ENCODE results near the gene AHCYL2. TPM values are rescaled to one million over a fixed set of nuclear protein-coding genes. Genes with fewer than 3 reads are reported as not detected.
"Not testable (repeated sequence)": the region's sequence is repeated elsewhere in the genome, so short reads cannot be mapped to it uniquely, and the experiment has no call there.

AHCYL2 gene
- polyA plus RNA-seq, 2 donors, result 3.8 to 5.5 TPM

DNA sequence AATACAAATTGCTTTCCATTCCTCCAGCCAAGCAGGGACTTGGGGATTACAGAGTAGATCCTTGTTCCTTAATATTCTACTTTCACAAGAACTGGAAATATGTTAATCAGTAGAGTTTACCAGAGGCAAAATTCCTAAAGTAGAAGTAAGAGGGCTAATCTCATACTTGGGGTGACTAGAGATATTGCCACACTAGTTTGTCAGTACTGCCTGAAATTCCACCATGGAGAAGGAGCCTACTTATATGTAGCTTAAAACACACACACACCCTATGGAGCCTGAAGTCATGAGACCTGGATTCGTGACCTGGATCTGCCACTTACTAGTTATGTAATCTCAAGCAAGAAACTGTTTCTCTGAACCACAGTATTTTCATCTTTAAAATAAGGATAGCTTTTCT lies 243.3 kb downstream of the AHCYL2 start:
- Histone ChIP-seq H3K4me1 (ENCODE audit: control insufficient read depth in 2 of 2, insufficient read depth in 2 of 2, low read length in 1 of 2) (no peaks in the 10 kb centered on the region), H3K9me3 (ENCODE audit: control insufficient read depth in 2 of 2, insufficient read depth in 1 of 2, low read depth in 1 of 2, low read length in 1 of 2) (no peaks in the 10 kb centered on the region), H3K27ac (ENCODE audit: low read depth in 2 of 2, low read length in 1 of 2) (no peak overlapping the region), H3K27me3 (ENCODE audit: control insufficient read depth in 1 of 2, insufficient read depth in 2 of 2, low read length in 2 of 2) (no peaks in the 10 kb centered on the region), H3K4me3 (ENCODE audit: low read depth in 1 of 2, low read length in 2 of 2) (no peak overlapping the region), H3K36me3 (ENCODE audit: control insufficient read depth in 2 of 2, insufficient read depth in 2 of 2, low read length in 1 of 2) (no peaks in the 10 kb centered on the region)
- WGBS, 2 donors, result 66 to 74% methylated on average over 1 of the region's 1 CpG

DNA sequence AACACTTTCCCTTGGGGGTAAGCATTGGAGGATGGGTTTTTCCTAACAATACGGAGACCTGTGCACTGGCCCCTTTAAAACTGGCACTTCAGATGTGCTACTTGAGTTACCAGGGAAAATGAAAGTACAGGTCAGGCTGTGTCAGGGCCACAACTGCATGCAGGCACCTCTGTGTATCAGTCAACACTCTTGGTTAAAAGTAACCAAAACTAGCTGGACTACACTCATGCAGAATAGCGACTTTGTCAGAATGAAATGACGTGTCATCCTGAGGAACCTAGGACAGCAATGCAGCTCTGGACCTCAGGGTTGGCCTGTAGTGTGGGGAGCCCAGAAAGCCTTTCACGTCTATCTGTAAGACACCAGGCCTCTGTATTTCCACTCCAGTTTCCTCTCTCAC lies 243.7 kb downstream of the AHCYL2 start:
- no peak overlapping the region for H3K27ac ChIP-seq (ENCODE audit: low read depth in 2 of 2, low read length in 1 of 2)
- WGBS, 2 donors, result 75 to 80% methylated on average over 4 of the region's 4 CpGs

DNA sequence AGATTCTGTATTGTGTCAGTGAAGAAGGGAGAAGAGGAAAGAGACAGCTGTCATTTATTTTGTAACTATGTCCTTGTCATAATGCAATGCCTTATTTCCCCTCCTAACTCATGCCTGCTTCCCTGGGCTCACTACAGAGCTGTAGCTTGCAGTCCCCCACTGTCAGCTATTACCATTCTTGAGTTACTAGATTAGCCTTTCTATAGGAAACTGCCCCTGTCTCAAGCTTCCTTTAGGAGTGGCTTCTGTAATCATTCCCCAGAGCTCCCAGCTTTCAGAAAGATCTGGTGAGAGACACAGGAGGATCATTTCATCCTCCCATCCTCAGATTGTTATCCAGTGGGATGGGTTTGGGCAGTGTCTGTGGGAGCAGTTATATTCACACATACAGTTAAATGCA lies 245.1 kb downstream of the AHCYL2 start:
- Histone ChIP-seq H3K36me3 (ENCODE audit: control insufficient read depth in 2 of 2, insufficient read depth in 2 of 2, low read length in 1 of 2) (no peaks in the 10 kb centered on the region), H3K27me3 (ENCODE audit: control insufficient read depth in 1 of 2, insufficient read depth in 2 of 2, low read length in 2 of 2) (no peaks in the 10 kb centered on the region), H3K4me3 (ENCODE audit: low read depth in 1 of 2, low read length in 2 of 2) (no peak overlapping the region), H3K27ac (ENCODE audit: low read depth in 2 of 2, low read length in 1 of 2) (no peak overlapping the region), H3K4me1 (ENCODE audit: control insufficient read depth in 2 of 2, insufficient read depth in 2 of 2, low read length in 1 of 2) (no peaks in the 10 kb centered on the region), H3K9me3 (ENCODE audit: control insufficient read depth in 2 of 2, insufficient read depth in 1 of 2, low read depth in 1 of 2, low read length in 1 of 2) (no peaks in the 10 kb centered on the region)

More for the DNA sequence above, 243.7 kb downstream of the AHCYL2 start:
- Histone ChIP-seq H3K9me3 (ENCODE audit: control insufficient read depth in 2 of 2, insufficient read depth in 1 of 2, low read depth in 1 of 2, low read length in 1 of 2) (no peaks in the 10 kb centered on the region), H3K27me3 (ENCODE audit: control insufficient read depth in 1 of 2, insufficient read depth in 2 of 2, low read length in 2 of 2) (no peaks in the 10 kb centered on the region), H3K4me1 (ENCODE audit: control insufficient read depth in 2 of 2, insufficient read depth in 2 of 2, low read length in 1 of 2) (no peaks in the 10 kb centered on the region), H3K36me3 (ENCODE audit: control insufficient read depth in 2 of 2, insufficient read depth in 2 of 2, low read length in 1 of 2) (no peaks in the 10 kb centered on the region), H3K4me3 (ENCODE audit: low read depth in 1 of 2, low read length in 2 of 2) (no peak overlapping the region)

DNA sequence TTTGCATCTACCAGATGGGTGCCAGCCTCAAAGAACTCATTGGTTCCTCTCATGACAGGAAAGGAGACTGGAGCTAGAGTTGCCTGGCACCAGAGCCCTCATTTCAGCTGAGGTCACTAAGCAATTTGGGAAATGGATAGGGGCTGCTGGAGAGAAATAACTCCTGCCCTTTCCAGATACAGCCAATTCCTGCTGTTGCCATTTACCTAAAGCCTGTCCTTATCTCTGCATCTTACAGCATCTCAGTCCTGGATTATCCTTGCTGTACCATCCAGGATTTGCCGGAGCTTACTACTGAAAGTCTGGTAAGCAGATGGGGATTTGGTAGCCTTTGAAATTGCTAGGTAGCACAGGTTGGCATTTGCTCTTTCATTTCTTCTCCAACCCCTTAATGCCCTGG lies 245.6 kb downstream of the AHCYL2 start:
- H3K27me3 ChIP-seq (ENCODE audit: control insufficient read depth in 1 of 2, insufficient read depth in 2 of 2, low read length in 2 of 2), result no peaks in the 10 kb centered on the region
- H3K4me3 ChIP-seq (ENCODE audit: low read depth in 1 of 2, low read length in 2 of 2), result no peak overlapping the region
- no peaks in the 10 kb centered on the region for H3K9me3 ChIP-seq (ENCODE audit: control insufficient read depth in 2 of 2, insufficient read depth in 1 of 2, low read depth in 1 of 2, low read length in 1 of 2)
- no peaks in the 10 kb centered on the region for H3K4me1 ChIP-seq (ENCODE audit: control insufficient read depth in 2 of 2, insufficient read depth in 2 of 2, low read length in 1 of 2)
- 93 to 94% methylated on average over 1 of the region's 1 CpG for WGBS, 2 donors
- no peaks in the 10 kb centered on the region for H3K36me3 ChIP-seq (ENCODE audit: control insufficient read depth in 2 of 2, insufficient read depth in 2 of 2, low read length in 1 of 2)
- H3K27ac ChIP-seq (ENCODE audit: low read depth in 2 of 2, low read length in 1 of 2), result no peak overlapping the region

DNA sequence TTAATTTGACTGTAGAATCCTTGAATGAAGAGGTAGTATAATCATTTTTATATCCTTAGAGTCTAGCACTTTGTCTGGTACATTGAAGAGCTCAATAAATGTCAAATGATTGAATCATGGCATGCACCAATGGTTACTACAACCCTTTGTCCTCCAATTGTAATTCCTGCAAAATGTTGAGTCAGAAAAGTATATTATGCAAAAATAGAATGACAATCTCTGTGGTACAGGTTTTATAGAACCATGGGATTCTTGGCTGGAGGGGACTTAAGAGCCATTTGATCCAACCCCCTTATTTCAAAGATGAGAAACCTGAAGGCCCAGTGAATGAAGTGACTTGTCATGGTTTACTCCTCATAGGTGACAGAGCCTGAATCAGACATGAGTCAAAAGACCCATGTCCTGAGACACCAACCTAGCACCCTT lies 246.6 kb downstream of the AHCYL2 start:
- Histone ChIP-seq H3K9me3 (ENCODE audit: control insufficient read depth in 2 of 2, insufficient read depth in 1 of 2, low read depth in 1 of 2, low read length in 1 of 2) (no peaks in the 10 kb centered on the region), H3K4me3 (ENCODE audit: low read depth in 1 of 2, low read length in 2 of 2) (no peak overlapping the region), H3K4me1 (ENCODE audit: control insufficient read depth in 2 of 2, insufficient read depth in 2 of 2, low read length in 1 of 2) (no peaks in the 10 kb centered on the region), H3K27me3 (ENCODE audit: control insufficient read depth in 1 of 2, insufficient read depth in 2 of 2, low read length in 2 of 2) (no peaks in the 10 kb centered on the region), H3K27ac (ENCODE audit: low read depth in 2 of 2, low read length in 1 of 2) (no peak overlapping the region), H3K36me3 (ENCODE audit: control insufficient read depth in 2 of 2, insufficient read depth in 2 of 2, low read length in 1 of 2) (no peaks in the 10 kb centered on the region)

DNA sequence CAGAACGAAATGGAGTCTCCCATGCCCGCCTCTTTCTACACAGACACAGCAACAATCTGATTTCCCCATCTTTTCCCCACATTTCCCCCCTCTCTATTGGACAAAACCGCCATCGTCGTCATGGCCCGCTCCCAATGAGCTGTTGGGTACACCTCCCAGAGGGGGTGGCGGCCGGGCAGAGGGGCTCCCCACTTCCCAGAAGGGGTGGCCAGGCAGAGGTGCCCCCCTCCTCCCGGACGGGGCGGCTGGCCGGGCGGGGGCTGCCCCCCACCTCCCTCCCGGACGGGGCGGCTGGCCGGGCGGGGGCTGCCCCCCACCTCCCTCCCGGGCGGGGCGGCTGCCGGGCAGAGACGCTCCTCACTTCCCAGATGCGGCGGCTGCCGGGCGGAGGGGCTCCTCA lies 251.1 kb downstream of the AHCYL2 start:
- H3K27me3 ChIP-seq (ENCODE audit: control insufficient read depth in 1 of 2, insufficient read depth in 2 of 2, low read length in 2 of 2); H3K9me3 ChIP-seq (ENCODE audit: control insufficient read depth in 2 of 2, insufficient read depth in 1 of 2, low read depth in 1 of 2, low read length in 1 of 2); H3K4me3 ChIP-seq (ENCODE audit: low read depth in 1 of 2, low read length in 2 of 2); H3K4me1 ChIP-seq (ENCODE audit: control insufficient read depth in 2 of 2, insufficient read depth in 2 of 2, low read length in 1 of 2); H3K27ac ChIP-seq (ENCODE audit: low read depth in 2 of 2, low read length in 1 of 2); H3K36me3 ChIP-seq (ENCODE audit: control insufficient read depth in 2 of 2, insufficient read depth in 2 of 2, low read length in 1 of 2): not testable (repeated sequence)
- 92 to 95% methylated on average over 19 to 27 of the region's 27 CpGs for WGBS, 2 donors

DNA sequence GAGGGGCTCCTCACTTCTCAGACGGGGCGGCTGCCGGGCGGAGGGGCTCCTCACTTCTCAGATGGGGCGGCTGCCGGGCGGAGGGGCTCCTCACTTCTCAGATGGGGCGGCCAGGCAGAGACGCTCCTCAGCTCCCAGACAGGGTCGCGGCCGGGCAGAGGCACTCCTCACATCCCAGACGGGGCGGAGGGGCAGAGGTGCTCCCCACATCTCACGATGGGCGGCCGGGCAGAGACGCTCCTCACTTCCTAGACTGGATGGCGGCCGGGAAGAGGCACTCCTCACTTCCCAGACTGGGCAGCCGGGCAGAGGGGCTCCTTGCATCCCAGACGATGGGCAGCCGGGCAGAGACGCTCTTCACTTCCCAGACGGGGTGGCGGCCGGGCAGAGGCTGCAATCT lies 251.6 kb downstream of the AHCYL2 start:
- WGBS, 2 donors, result 96 to 97% methylated on average over 16 to 23 of the region's 27 CpGs
- not testable (repeated sequence) for H3K4me3 ChIP-seq (ENCODE audit: low read depth in 1 of 2, low read length in 2 of 2); H3K27ac ChIP-seq (ENCODE audit: low read depth in 2 of 2, low read length in 1 of 2)

More for the DNA sequence above, 251.6 kb downstream of the AHCYL2 start:
- not testable (repeated sequence) for H3K9me3 ChIP-seq (ENCODE audit: control insufficient read depth in 2 of 2, insufficient read depth in 1 of 2, low read depth in 1 of 2, low read length in 1 of 2); H3K36me3 ChIP-seq (ENCODE audit: control insufficient read depth in 2 of 2, insufficient read depth in 2 of 2, low read length in 1 of 2); H3K27me3 ChIP-seq (ENCODE audit: control insufficient read depth in 1 of 2, insufficient read depth in 2 of 2, low read length in 2 of 2); H3K4me1 ChIP-seq (ENCODE audit: control insufficient read depth in 2 of 2, insufficient read depth in 2 of 2, low read length in 1 of 2)

Other genes starting within 250 kb of the AHCYL2 start
- gene TNPO3, start 169.9 kb upstream of the AHCYL2 start, polyA plus RNA-seq, result 10 to 100 TPM; 11.6 to 19.9 TPM
- gene TSPAN33, start 80.3 kb upstream of the AHCYL2 start, polyA plus RNA-seq, result 1 to 10 TPM; 1.8 to 3.8 TPM
- 10 to 100 TPM in 1 of 2 donors, 1 to 10 TPM in 1; 9.5 to 10.8 TPM for gene SMO, start 36.4 kb upstream of the AHCYL2 start, polyA plus RNA-seq
- gene STRIP2, start 209.4 kb downstream of the AHCYL2 start, polyA plus RNA-seq, result 1 to 10 TPM in 1 of 2 donors, under 1 TPM in 1; 0.78 to 1.0 TPM

Data from esophagus (tissue), 2 donors.